Liver (tissue), 9 donors: ENCODE measurements around the gene MICAL3. TPM values are rescaled to one million over a fixed set of nuclear protein-coding genes. Genes with fewer than 3 reads are reported as not detected.

Source experiments
- DNase-seq: peaks from one replicate; pipeline ENCODE4 v3.0.0-alpha.2; 2017; ENCODE audit warnings: low spot score
- H3K27ac ChIP-seq, 2 donors: one replicate each; pipeline ENCODE4 v1.7.0; 2013; ENCODE audit warnings: inconsistent platforms in 2 of 2, low read length in 2 of 2, control low read depth in 1 of 2, low read depth in 1 of 2, mild to moderate bottlenecking in 1 of 2
- H3K27me3 ChIP-seq, 4 donors: one replicate each; pipeline versions ENCODE4 v1.6.1 to v1.7.0; 2013; ENCODE audit warnings: low read length in 3 of 4, inconsistent platforms in 1 of 4, mild to moderate bottlenecking in 1 of 4, moderate library complexity in 1 of 4; ENCODE audit not compliant: control insufficient read depth in 4 of 4, insufficient read depth in 4 of 4
- H3K36me3 ChIP-seq, 4 donors: one replicate each; pipeline versions ENCODE4 v1.6.1 to v1.7.0; 2013; ENCODE audit warnings: low read length in 3 of 4, mild to moderate bottlenecking in 3 of 4, low read depth in 1 of 4, moderate library complexity in 1 of 4; ENCODE audit not compliant: control insufficient read depth in 4 of 4, insufficient read depth in 3 of 4
- H3K4me1 ChIP-seq, 4 donors: one replicate each; pipeline versions ENCODE4 v1.6.1 to v1.7.0; 2013; ENCODE audit warnings: low read length in 3 of 4, mild to moderate bottlenecking in 3 of 4, moderate library complexity in 1 of 4; ENCODE audit not compliant: control insufficient read depth in 4 of 4, insufficient read depth in 4 of 4
- H3K4me3 ChIP-seq, 3 donors: one replicate each; pipeline versions ENCODE4 v1.6.1 to v1.7.0; 2013; ENCODE audit warnings: low read length in 3 of 3, control low read depth in 1 of 3, low read depth in 1 of 3, mild to moderate bottlenecking in 1 of 3
- H3K9ac ChIP-seq, 2 donors: one replicate each; pipeline ENCODE4 v1.7.0; 2013; ENCODE audit warnings: low read length in 2 of 2, mild to moderate bottlenecking in 2 of 2, moderate library complexity in 2 of 2, control low read depth in 1 of 2, low read depth in 1 of 2
- H3K9me3 ChIP-seq, 4 donors: one replicate each; pipeline versions ENCODE4 v1.6.1 to v1.7.0; 2013; ENCODE audit warnings: low read length in 3 of 4; ENCODE audit not compliant: control insufficient read depth in 4 of 4
- ATF3 ChIP-seq: IDR thresholded peaks from 2 replicates; pipeline ENCODE4 v1.6.1; 2016; ENCODE audit warnings: antibody characterized with exemption
- CTCF ChIP-seq: fragments of 150-350 bp; IDR thresholded peaks from 2 replicates; pipeline ENCODE4 v1.5.1; 2017; ENCODE audit warnings: improper control_type of control experiment, low read depth, low read length; ENCODE audit not compliant: missing input control
- EGR1 ChIP-seq, 2 donors: IDR thresholded peaks; 2 replicates each; pipeline ENCODE4 v1.6.1; 2016 to 2018; ENCODE audit warnings: antibody characterized with exemption in 2 of 2, low read depth in 2 of 2
- FOXA1 ChIP-seq: IDR thresholded peaks from 2 replicates; pipeline ENCODE4 v1.6.1; 2016; ENCODE audit warnings: antibody characterized with exemption
- GABPA ChIP-seq, 2 donors: IDR thresholded peaks in 1 of 2; conservative IDR thresholded peaks in 1 of 2; 2 replicates each; pipeline ENCODE4 v1.6.1; 2016; ENCODE audit warnings: antibody characterized with exemption in 2 of 2, mild to moderate bottlenecking in 1 of 2, moderate library complexity in 1 of 2
- HNF4A ChIP-seq, 2 donors: conservative IDR thresholded peaks; 2 replicates each; pipeline ENCODE4 v1.6.1; 2016; ENCODE audit warnings: antibody characterized with exemption in 2 of 2, mild to moderate bottlenecking in 2 of 2
- HNF4G ChIP-seq: IDR thresholded peaks from 2 replicates; pipeline ENCODE4 v1.6.1; 2016; ENCODE audit warnings: antibody characterized with exemption
- JUND ChIP-seq, 2 donors: IDR thresholded peaks; 2 replicates each; pipeline ENCODE4 v1.6.1; 2016; ENCODE audit warnings: antibody characterized with exemption in 2 of 2
- MAX ChIP-seq: IDR thresholded peaks from 2 replicates; pipeline ENCODE4 v1.6.1; 2016; ENCODE audit warnings: antibody characterized with exemption
- NR2F2 ChIP-seq: IDR thresholded peaks from 2 replicates; pipeline ENCODE4 v1.6.1; 2016; ENCODE audit warnings: antibody characterized with exemption
- RAD21 ChIP-seq, 2 donors: IDR thresholded peaks; 2 replicates each; pipeline ENCODE4 v1.6.1; 2016; ENCODE audit warnings: antibody characterized with exemption in 2 of 2, mild to moderate bottlenecking in 2 of 2
- REST ChIP-seq: IDR thresholded peaks from 2 replicates; pipeline ENCODE4 v1.6.1; 2016; ENCODE audit warnings: antibody characterized with exemption, mild to moderate bottlenecking
- RXRA ChIP-seq, 2 donors: IDR thresholded peaks; 2 replicates each; pipeline ENCODE4 v1.6.1; 2017 to 2018; ENCODE audit warnings: antibody characterized with exemption in 2 of 2, mild to moderate bottlenecking in 1 of 2
- SP1 ChIP-seq: IDR thresholded peaks from 2 replicates; pipeline ENCODE4 v1.6.1; 2018; ENCODE audit warnings: antibody characterized with exemption, mild to moderate bottlenecking
- TAF1 ChIP-seq: conservative IDR thresholded peaks from 2 replicates; pipeline ENCODE4 v1.6.1; 2016; ENCODE audit warnings: antibody characterized with exemption, mild to moderate bottlenecking
- YY1 ChIP-seq: IDR thresholded peaks from 2 replicates; pipeline ENCODE4 v1.6.1; 2016; ENCODE audit warnings: antibody characterized with exemption, mild to moderate bottlenecking
- ZBTB33 ChIP-seq: IDR thresholded peaks from 2 replicates; pipeline ENCODE4 v1.6.1; 2016; ENCODE audit warnings: antibody characterized with exemption
- WGBS: extraction: QIAGEN DNeasy Blood & Tissue Kit; methylation state at CpG from one replicate; pipeline ENCODE4 v1.1.7; 2013; 5-methylcytosine and 5-hydroxymethylcytosine counted together
- polyA plus RNA-seq, 2 donors: library from polyadenylated mRNA; stranded (reverse) in 1 of 2; unstranded in 1 of 2; fragments of 200-250 nt in 1 of 2; fragments of >200 nt in 1 of 2; fragmentation: Nextera tagmentation in 1 of 2; extraction: Ambion mirVana in 1 of 2; gene quantifications; one replicate each; pipeline versions ENCODE4 v1.2.1 to v1.2.3, GENCODE V29; 2013 to 2015
- total RNA-seq, 2 donors: library from RNA; depleted of rRNA; stranded (reverse); fragments of >200 nt; gene quantifications; one replicate each; pipeline ENCODE4 v1.2.3, GENCODE V29; 2014
- donor health status: healthy.
- donor health status: healthy.
- donor health status: healthy.
- donor health status: healthy.
- donor health status: healthy.

MICAL3 gene
- total and polyA plus RNA-seq, 4 donors = 6.4 to 38.4 (median 23.4) TPM

- Histone ChIP-seq H3K36me3 (no peaks in the 10 kb centered on the region), H3K4me1 (peaks cover 6 to 26% (median 17%) of the 10 kb centered on the region in 4 donors), H3K27me3 (no peaks in the 10 kb centered on the region), H3K27ac (no peak overlapping the region), H3K4me3 (no peak overlapping the region), H3K9ac (no peak overlapping the region), H3K9me3 (no peaks in the 10 kb centered on the region)
- TF ChIP-seq REST (no peak), RAD21 (IDR thresholded peaks at IDR 0.05) (no peak), JUND (IDR thresholded peaks at IDR 0.05) (no peak), HNF4G (no peak), TAF1 (no peak), MAX (no peak), FOXA1 (no peak), ATF3 (no peak), YY1 (no peak), NR2F2 (no peak), ZBTB33 (no peak), RXRA (IDR thresholded peaks at IDR 0.05) (no peak), GABPA (IDR thresholded peaks at IDR 0.05 in 1 of 2, conservative IDR thresholded peaks at IDR 0.05 in 1 of 2) (no peak), SP1 (no peak), HNF4A (conservative IDR thresholded peaks at IDR 0.05) (no peak), CTCF (no peak), EGR1 (IDR thresholded peaks at IDR 0.05; ENCODE audit: low read depth in 2 of 2) (no peak)
- 97% methylated on average over 23 of the region's 23 CpGs for WGBS
- no peak for DNase-seq
These were observed 245.9 kb downstream of the MICAL3 start for GRCh38 chr22:17778412-17778976.
